GM18505 (cell line): Measurements from ENCODE around the gene ZNF268.
"Not testable (repeated sequence)": the region's sequence is repeated elsewhere in the genome, so short reads cannot be mapped to it uniquely, and the experiment has no call there.

Source experiments
- ATAC-seq: cut with Tn5 transposase; IDR thresholded peaks from one replicate; pipeline ENCODE4 v1.9.1; 2021; ENCODE audit not compliant: unreplicated experiment
- POLR2A ChIP-seq: IDR thresholded peaks from 4 replicates; pipeline ENCODE4 v1.6.1; 2011; ENCODE audit warnings: borderline replicate concordance; ENCODE audit not compliant: insufficient read depth, insufficient read length; ENCODE audit errors: extremely low read depth

Gene ZNF268

GRCh38 chr12:133234971-133235370 is 53.7 kb downstream of the ZNF268 start:
- ATAC-seq = no peak
- no peak for TF ChIP-seq POLR2A

DNA sequence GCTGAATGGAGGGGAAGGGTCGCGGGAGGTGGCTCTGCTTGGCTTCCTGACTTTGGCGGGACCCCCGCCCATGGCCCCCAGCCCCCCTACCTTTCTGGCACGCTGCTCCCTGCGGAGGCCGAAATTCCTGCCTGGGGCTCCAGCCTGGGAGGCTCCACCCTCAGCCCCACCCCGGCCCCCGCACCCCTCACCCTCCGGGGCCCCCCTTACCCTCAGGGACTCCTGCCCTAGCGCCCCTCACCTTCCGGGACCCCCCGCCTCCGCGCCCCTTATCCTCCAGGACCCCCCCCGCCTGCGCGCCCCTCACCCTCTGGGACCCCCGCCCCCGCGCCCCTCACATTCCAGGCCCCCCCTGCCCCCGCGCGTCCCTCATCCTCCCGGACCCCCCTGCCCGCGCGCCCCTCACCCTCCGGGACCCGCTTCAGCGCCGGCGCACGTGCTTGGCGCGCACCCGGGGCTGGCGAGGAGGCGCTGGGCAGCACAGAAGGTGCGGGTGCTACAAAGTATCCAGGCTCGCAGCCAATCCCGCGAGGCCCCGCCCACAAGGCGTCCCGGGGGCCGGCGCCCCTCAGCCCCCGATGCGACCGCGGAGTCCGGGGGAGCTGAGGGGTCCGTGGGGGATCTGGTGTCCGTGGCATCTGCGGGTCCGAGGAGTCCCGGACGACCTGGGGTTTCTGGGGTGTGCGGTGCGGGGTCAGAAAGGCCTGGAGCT is 54.3 kb downstream of the ZNF268 start, which contains the start of gene ANHX:
Gene ANHX, minus strand, starts transcription at position 477 of the 712 bp plus-strand sequence. CDS start 1,521 bp downstream, outside the sequence.
- no peak for TF ChIP-seq POLR2A
- no peak for ATAC-seq

DNA sequence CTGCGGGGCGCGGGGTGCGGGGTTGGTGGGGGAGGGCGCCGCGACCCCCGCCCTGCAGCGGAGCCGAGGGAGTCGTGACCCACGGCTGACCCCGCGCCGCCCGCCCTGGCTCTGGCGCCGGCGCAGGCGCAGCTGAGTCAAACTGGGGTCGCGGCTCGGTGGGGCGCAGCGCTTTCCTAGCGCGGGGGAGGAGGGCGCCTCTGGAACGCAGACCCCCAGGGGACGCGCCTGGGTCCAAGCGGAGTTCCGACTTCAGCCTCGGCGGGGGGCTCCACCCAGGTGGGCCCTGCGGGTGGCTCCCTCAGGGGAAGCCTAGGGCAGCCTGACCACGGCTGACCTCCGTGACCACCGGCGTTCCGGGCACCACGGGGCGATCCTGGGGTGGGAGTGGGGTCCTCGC is 54.8 kb downstream of the ZNF268 start:
- no peak for TF ChIP-seq POLR2A
- no peak for ATAC-seq

DNA sequence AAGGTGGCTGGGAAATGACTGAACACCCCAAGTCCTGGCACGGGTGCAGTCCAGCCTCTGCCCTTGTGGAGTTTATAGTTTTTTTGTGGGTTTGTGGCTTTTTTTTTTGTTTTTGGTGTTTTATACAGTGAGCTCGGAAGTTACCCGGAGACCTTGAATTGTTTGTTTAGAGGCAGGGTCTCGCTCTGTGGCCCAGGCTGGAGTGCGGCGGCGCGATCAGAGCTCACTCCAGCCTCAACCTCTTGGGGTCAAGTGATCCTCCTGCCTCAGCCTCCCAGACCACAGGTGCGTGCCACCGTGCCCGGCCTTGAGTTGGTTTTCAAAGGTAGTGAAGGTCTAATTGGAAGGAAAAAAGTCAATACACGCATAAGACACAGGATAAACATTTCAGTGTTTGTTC is 55.3 kb downstream of the ZNF268 start:
- no peak for ATAC-seq

DNA sequence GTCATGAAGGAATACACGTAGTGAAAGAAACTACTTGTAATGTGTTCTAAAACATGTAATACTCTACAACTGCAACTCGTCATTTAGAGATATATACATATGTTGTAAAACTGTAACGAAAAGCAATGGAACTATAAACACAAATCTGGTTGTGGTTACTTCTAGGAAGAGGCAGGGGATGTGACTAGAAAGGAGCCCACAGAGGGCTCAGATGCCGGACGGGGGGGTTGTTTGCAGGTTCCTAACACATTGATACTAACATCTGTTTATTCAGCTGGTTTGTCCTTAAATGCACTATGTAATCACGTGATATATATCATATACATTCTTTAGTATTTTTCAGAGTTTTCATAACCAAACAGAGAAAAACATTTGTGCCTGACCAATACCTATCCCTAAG is 70.4 kb downstream of the ZNF268 start:
- ATAC-seq = no peak
- TF ChIP-seq POLR2A = no peak

More for the DNA sequence above, 55.3 kb downstream of the ZNF268 start:
- no peak for TF ChIP-seq POLR2A

GRCh38 chr12:133255833-133256232 is 74.5 kb downstream of the ZNF268 start:
- ATAC-seq = not testable (repeated sequence)

DNA sequence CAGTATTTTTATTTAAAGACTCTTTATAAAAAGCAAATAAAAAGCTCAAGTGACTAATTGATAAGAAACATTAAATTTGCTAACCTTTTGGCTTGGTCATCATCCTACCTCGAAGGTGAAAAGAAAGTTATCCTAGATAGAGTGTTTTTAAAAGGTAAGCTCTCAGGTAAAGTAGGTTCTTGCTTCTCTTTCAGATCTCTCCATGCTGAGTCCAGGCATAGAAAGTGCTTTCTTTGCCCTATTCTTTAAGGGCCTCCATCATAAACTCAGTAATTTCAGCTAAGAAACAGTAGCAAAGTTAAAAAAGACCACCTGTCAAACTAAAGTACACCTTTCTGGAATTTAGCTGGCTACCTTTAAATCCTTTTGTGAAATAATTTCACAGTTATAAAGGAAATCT is 75.0 kb downstream of the ZNF268 start:
- ATAC-seq = no peak
- TF ChIP-seq POLR2A = no peak

- ATAC-seq = no peak
- TF ChIP-seq POLR2A = no peak
Measured at GRCh38 chr12:133264173-133264572, 82.9 kb downstream of the ZNF268 start.
